Esophagus muscularis mucosa (tissue), 4 donors: ENCODE results near the gene ATXN2.

ENCODE experiments used
- EP300 ChIP-seq: sonication (generic); formaldehyde crosslinking; IDR thresholded peaks from one replicate; pipeline ENCODE4 v1.6.1; 2017; ENCODE audit warnings: antibody characterized with exemption
- POLR2A ChIP-seq: fragments of 450-650 bp; IDR thresholded peaks from one replicate; pipeline ENCODE4 v1.6.1; 2017; ENCODE audit warnings: antibody characterized with exemption, moderate library complexity, mild to moderate bottlenecking, low read depth
- POLR2AphosphoS5 ChIP-seq, 2 donors: sonication (generic); formaldehyde crosslinking; IDR thresholded peaks; one replicate each; pipeline ENCODE4 v1.6.1; 2017; ENCODE audit warnings: antibody characterized with exemption in 2 of 2
- TF ChIP-seq, protein P1 (sequence below), 3 experiments: fragments of 200-600 bp in 2 of 3; fragments of 450-650 bp in 1 of 3; sonication (generic) in 2 of 3; IDR thresholded peaks; one replicate each; pipeline ENCODE4 v1.5.1; 2017 to 2019; ENCODE audit warnings: antibody characterized with exemption in 3 of 3, mild to moderate bottlenecking in 2 of 3, moderate library complexity in 1 of 3

GRCh38 chr12:111558107-111558376, 41.1 kb downstream of the ATXN2 start:
- TF ChIP-seq, protein P1, sequence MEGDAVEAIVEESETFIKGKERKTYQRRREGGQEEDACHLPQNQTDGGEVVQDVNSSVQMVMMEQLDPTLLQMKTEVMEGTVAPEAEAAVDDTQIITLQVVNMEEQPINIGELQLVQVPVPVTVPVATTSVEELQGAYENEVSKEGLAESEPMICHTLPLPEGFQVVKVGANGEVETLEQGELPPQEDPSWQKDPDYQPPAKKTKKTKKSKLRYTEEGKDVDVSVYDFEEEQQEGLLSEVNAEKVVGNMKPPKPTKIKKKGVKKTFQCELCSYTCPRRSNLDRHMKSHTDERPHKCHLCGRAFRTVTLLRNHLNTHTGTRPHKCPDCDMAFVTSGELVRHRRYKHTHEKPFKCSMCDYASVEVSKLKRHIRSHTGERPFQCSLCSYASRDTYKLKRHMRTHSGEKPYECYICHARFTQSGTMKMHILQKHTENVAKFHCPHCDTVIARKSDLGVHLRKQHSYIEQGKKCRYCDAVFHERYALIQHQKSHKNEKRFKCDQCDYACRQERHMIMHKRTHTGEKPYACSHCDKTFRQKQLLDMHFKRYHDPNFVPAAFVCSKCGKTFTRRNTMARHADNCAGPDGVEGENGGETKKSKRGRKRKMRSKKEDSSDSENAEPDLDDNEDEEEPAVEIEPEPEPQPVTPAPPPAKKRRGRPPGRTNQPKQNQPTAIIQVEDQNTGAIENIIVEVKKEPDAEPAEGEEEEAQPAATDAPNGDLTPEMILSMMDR (IDR thresholded peaks at IDR 0.05) = no peak
- no peak for TF ChIP-seq POLR2AphosphoS5 (IDR thresholded peaks at IDR 0.05)
- no peak for TF ChIP-seq EP300
- no peak for TF ChIP-seq POLR2A
